Trophoblast cell (in vitro differentiated cells and primary cell): Measurements from ENCODE around the gene HOXB3.

Experiments
- DNase-seq, 2 donors: peaks; one replicate each; pipeline ENCODE4 v3.0.0-alpha.2; 2016
- H2AFZ ChIP-seq: 2 replicates; pipeline ENCODE4 v1.6.1; 2013; ENCODE audit warnings: low read length, moderate library complexity, mild to moderate bottlenecking; ENCODE audit not compliant: insufficient read depth, poor library complexity
- H2AK5ac ChIP-seq: 2 replicates; pipeline ENCODE4 v1.6.1; 2013; ENCODE audit warnings: mild to moderate bottlenecking, low read length
- H2BK120ac ChIP-seq: 2 replicates; pipeline ENCODE4 v1.6.1; 2013; ENCODE audit warnings: low read length, mild to moderate bottlenecking, moderate library complexity; ENCODE audit not compliant: insufficient read depth, poor library complexity
- H2BK12ac ChIP-seq: 2 replicates; pipeline ENCODE4 v1.6.1; 2013; ENCODE audit warnings: mild to moderate bottlenecking, low read length, moderate library complexity
- H2BK5ac ChIP-seq: 2 replicates; pipeline ENCODE4 v1.6.1; 2013; ENCODE audit warnings: low read length, low read depth, moderate library complexity, mild to moderate bottlenecking; ENCODE audit not compliant: poor library complexity
- H3K14ac ChIP-seq: 2 replicates; pipeline ENCODE4 v1.6.1; 2013; ENCODE audit warnings: mild to moderate bottlenecking, low read length
- H3K18ac ChIP-seq: 2 replicates; pipeline ENCODE4 v1.6.1; 2013; ENCODE audit warnings: mild to moderate bottlenecking, low read length
- H3K23ac ChIP-seq: 2 replicates; pipeline ENCODE4 v1.6.1; 2013; ENCODE audit warnings: low read length
- H3K27ac ChIP-seq: 2 replicates; pipeline ENCODE4 v1.5.1; 2013; ENCODE audit warnings: low read depth, mild to moderate bottlenecking, inconsistent platforms, low read length, moderate library complexity
- H3K27me3 ChIP-seq: 2 replicates; pipeline ENCODE4 v1.6.1; 2013; ENCODE audit warnings: inconsistent platforms, mild to moderate bottlenecking, low read length, moderate library complexity; ENCODE audit not compliant: insufficient read depth
- H3K36me3 ChIP-seq, 2 experiments: 1 replicate in 1 of 2; 2 replicates in 1 of 2; pipeline ENCODE4 v1.6.1; 2013; ENCODE audit warnings: low read length in 2 of 2, mild to moderate bottlenecking in 2 of 2, moderate library complexity in 1 of 2; ENCODE audit not compliant: insufficient read depth in 2 of 2, control insufficient read depth in 1 of 2
- H3K4ac ChIP-seq: 2 replicates; pipeline ENCODE4 v1.6.1; 2013; ENCODE audit warnings: low read depth, mild to moderate bottlenecking, low read length, moderate library complexity
- H3K4me1 ChIP-seq, 2 experiments: 1 replicate in 1 of 2; 2 replicates in 1 of 2; pipeline ENCODE4 v1.6.1; 2013; ENCODE audit warnings: low read length in 2 of 2, mild to moderate bottlenecking in 2 of 2, moderate library complexity in 1 of 2; ENCODE audit not compliant: insufficient read depth in 2 of 2, control insufficient read depth in 1 of 2
- H3K4me2 ChIP-seq: 2 replicates; pipeline ENCODE4 v1.6.1; 2013; ENCODE audit warnings: inconsistent platforms, mild to moderate bottlenecking, low read length, moderate library complexity
- H3K4me3 ChIP-seq: 2 replicates; pipeline ENCODE4 v1.5.1; 2013; ENCODE audit warnings: mild to moderate bottlenecking, low read depth, low read length, inconsistent platforms
- H3K79me1 ChIP-seq: one replicate; pipeline ENCODE4 v1.6.1; 2013; ENCODE audit warnings: low read length
- H3K79me2 ChIP-seq: 2 replicates; pipeline ENCODE4 v1.6.1; 2013; ENCODE audit warnings: low read length, mild to moderate bottlenecking; ENCODE audit not compliant: control insufficient read depth, insufficient read depth, poor library complexity
- H3K9ac ChIP-seq: 2 replicates; pipeline ENCODE4 v1.6.1; 2013; ENCODE audit warnings: mild to moderate bottlenecking, low read length
- H3K9me3 ChIP-seq: 2 replicates; pipeline ENCODE4 v1.6.1; 2013; ENCODE audit warnings: low read depth, mild to moderate bottlenecking, control low read depth, inconsistent platforms, low read length; ENCODE audit not compliant: insufficient read depth
- H4K12ac ChIP-seq: 2 replicates; pipeline ENCODE4 v1.6.1; 2013; ENCODE audit warnings: low read depth, mild to moderate bottlenecking, low read length, moderate library complexity
- H4K8ac ChIP-seq: 2 replicates; pipeline ENCODE4 v1.6.1; 2013; ENCODE audit warnings: low read depth, mild to moderate bottlenecking, low read length, moderate library complexity
- H4K91ac ChIP-seq: one replicate; pipeline ENCODE4 v1.6.1; 2013; ENCODE audit warnings: low read depth, mild to moderate bottlenecking, low read length, moderate library complexity
- WGBS: extraction: QIAGEN DNeasy Blood & Tissue Kit; methylation state at CpG from one replicate; pipeline ENCODE4 v1.1.7; 2013; ENCODE audit warnings: missing lambda C conversion rate; ENCODE audit not compliant: insufficient read length, insufficient coverage; ENCODE audit errors: extremely low coverage; 5-methylcytosine and 5-hydroxymethylcytosine counted together

Gene HOXB3

DNA sequence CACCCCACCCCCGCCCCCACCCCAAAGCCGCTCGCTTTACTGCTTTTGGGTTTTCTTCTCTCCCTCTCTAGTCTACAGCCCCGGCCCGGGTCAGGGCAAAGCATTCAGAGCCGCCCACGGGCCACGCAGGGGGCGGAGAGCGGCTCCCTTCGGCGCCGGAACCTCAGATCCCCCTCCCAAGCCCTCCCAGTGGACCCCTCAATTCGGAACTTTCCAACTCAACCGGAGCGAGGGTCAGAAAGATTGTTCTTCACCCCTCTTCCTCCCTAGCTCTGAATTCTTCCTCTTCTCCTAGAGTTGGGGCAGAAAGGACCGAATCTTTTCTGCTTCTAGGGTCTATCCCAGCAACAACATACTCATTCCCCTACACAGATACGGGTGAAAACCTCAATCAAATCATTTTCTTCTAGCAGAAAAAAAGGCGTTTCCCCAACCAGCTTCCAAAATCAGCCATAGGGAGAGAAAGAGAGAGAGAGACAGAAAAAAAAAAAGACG is 46.1 kb downstream of the HOXB3 start:
- Histone ChIP-seq H3K4me1 (peaks cover 10 to 32% of the 10 kb centered on the region in 2 experiments), H3K9me3 (no peaks in the 10 kb centered on the region), H2BK120ac (peak overlapping the region; percentile 83), H2BK5ac (peak overlapping the region; percentile 96), H4K8ac (peak overlapping the region; percentile 88), H3K79me2 (peaks cover 28% of the 10 kb centered on the region), H3K4me2 (peak overlapping the region; percentile 65), H2AFZ (peak overlapping the region; percentile 24), H3K27ac (peak overlapping the region; percentile 92), H4K91ac (peak overlapping the region; percentile 93), H3K9ac (peak overlapping the region; percentile 85), H3K4ac (peak overlapping the region; percentile 97), H3K4me3 (peak overlapping the region; percentile 82), H2BK12ac (peak overlapping the region; percentile 58), H3K79me1 (peaks cover 49% of the 10 kb centered on the region), H3K18ac (peak overlapping the region; percentile 92), H2AK5ac (peak overlapping the region; percentile 91), H3K27me3 (no peaks in the 10 kb centered on the region), H3K14ac (peak overlapping the region; percentile 84), H3K23ac (no peak overlapping the region), H4K12ac (peak overlapping the region; percentile 43), H3K36me3 (peaks cover 2 to 10% of the 10 kb centered on the region in 2 experiments)
- no peak for DNase-seq
- no CpG with 5 or more reads among the region's 20 CpGs for WGBS

DNA sequence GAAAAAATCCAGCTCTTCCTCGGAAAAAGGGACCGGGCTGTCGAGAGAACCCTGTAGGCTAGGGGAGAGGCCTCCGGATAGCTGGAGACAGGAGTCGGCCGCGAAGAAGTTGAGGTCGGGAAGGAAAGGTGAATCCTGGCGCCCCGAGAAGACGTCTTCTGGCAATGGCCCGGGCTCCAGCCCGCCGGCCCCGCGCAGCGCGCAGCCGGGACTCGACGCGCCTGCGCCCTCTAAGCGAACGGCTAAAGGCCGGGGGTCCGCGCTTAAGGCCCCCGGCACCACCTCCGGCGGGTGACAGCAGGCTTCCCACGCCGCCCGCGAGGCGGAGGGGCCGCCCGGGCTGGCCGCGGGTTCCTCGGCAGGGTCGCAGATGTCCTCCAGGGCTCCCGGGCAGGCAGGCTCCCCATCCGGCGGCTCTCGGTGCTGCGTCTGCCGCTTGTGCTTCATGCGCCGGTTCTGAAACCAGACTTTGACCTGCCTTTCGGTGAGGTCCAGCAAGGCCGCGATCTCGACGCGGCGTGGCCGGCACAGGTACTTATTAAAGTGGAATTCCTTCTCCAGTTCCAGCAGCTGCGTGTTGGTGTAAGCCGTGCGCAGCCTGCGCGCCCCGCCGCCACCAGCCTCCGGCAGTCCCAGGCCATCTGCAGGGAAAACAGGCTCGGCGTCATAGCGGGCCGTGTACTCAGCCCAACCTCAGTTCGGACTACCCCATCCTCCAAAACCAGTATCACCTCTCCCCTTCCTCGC is 46.8 kb downstream of the HOXB3 start:
- Histone ChIP-seq H2AFZ (peak overlapping the region; percentile 83), H3K4me2 (peak overlapping the region; percentile 65), H2BK12ac (peak overlapping the region; percentile 86), H3K23ac (no peak overlapping the region), H3K79me1 (peaks cover 49% of the 10 kb centered on the region), H3K36me3 (peaks cover 2 to 10% of the 10 kb centered on the region in 2 experiments), H2BK5ac (peak overlapping the region; percentile 91), H4K8ac (peak overlapping the region; percentile 88), H3K4ac (peak overlapping the region; percentile 97), H3K9ac (peak overlapping the region; percentile 83), H4K91ac (peak overlapping the region; percentile 83), H3K27me3 (no peaks in the 10 kb centered on the region), H3K79me2 (peaks cover 28% of the 10 kb centered on the region), H4K12ac (peak overlapping the region; percentile 73), H2AK5ac (peak overlapping the region; percentile 92), H3K4me3 (peak overlapping the region; percentile 82), H3K27ac (peak overlapping the region; percentile 92), H3K4me1 (peaks cover 10 to 29% of the 10 kb centered on the region in 2 experiments), H3K18ac (peak overlapping the region; percentile 97), H3K9me3 (no peaks in the 10 kb centered on the region), H3K14ac (peak overlapping the region; percentile 99), H2BK120ac (peak overlapping the region; percentile 78)
- no CpG with 5 or more reads among the region's 72 CpGs for WGBS
- DNase-seq = peak; percentile 63 to 82

DNA sequence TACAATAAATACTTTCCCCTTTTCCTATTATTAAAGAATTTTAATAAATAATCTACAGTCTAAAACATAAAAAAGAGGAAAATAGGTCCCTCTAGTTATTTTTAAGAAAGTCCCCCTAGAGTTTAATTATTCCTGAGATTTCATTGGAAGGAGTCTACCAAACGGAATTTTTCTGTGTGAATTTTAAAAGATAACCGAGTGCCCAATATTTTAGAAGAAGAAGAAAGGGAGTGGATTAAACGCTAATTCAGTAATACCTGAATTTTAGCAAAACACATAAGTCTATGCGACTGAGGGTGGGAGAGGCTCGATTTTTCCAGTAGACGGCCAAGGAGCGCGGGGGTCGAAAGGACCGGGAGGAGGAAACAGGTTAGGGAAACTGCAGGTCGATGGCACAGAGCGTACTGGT is 47.3 kb downstream of the HOXB3 start:
- Histone ChIP-seq H3K14ac (peak overlapping the region; percentile 99), H3K27ac (peak overlapping the region; percentile 94), H2AFZ (no peak overlapping the region), H3K79me1 (peaks cover 49% of the 10 kb centered on the region), H3K4me3 (peak overlapping the region; percentile 82), H2BK120ac (peak overlapping the region; percentile 78), H4K12ac (peak overlapping the region; percentile 65), H3K9ac (peak overlapping the region; percentile 83), H3K18ac (peak overlapping the region; percentile 97), H3K4ac (peak overlapping the region; percentile 97), H3K4me1 (peaks cover 10 to 25% of the 10 kb centered on the region in 2 experiments), H3K9me3 (no peaks in the 10 kb centered on the region), H3K36me3 (peaks cover 2 to 10% of the 10 kb centered on the region in 2 experiments), H4K8ac (peak overlapping the region; percentile 88), H3K79me2 (peaks cover 28% of the 10 kb centered on the region), H4K91ac (peak overlapping the region; percentile 83), H2BK5ac (peak overlapping the region; percentile 91), H3K27me3 (no peaks in the 10 kb centered on the region), H2BK12ac (peak overlapping the region; percentile 63), H3K4me2 (peak overlapping the region; percentile 86), H2AK5ac (peak overlapping the region; percentile 87), H3K23ac (no peak overlapping the region)
- DNase-seq = no peak
- no CpG with 5 or more reads among the region's 12 CpGs for WGBS

DNA sequence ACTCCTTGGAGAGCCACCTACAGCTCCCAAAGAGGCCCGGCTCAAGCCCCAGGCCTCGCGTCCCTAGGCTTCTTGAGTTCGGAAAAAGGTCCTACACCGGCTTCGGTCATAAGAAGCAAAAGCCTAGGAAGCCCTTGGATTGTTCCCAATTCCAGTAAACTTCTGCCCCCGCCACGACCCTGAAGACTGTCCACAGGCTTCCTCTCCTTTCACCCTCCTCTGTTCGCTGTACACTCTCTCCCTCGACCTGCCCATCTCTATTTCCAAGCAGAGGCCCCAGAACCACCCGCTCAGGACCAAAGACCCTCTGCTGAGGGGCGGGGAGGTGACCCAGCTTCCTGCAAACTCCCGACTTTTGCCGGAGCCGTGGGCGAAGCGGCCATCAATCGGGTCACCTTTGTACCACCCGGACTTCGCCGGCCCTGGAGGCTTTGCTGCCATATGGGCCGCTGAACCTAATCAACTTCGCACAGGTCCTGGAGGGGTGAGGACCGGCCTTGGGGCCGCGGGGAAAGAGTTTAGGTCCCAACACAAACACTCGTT is 47.9 kb downstream of the HOXB3 start:
- Histone ChIP-seq H3K4me1 (peaks cover 10 to 27% of the 10 kb centered on the region in 2 experiments), H4K8ac (peak overlapping the region; percentile 82), H3K14ac (peak overlapping the region; percentile 77), H3K9me3 (no peaks in the 10 kb centered on the region), H4K12ac (peak overlapping the region; percentile 97), H3K27me3 (no peaks in the 10 kb centered on the region), H3K27ac (peak overlapping the region; percentile 94), H2BK5ac (peak overlapping the region; percentile 99), H4K91ac (peak overlapping the region; percentile 80), H3K4ac (peak overlapping the region; percentile 61), H2AFZ (peak overlapping the region; percentile 61), H3K36me3 (peaks cover 2 to 10% of the 10 kb centered on the region in 2 experiments), H3K18ac (peak overlapping the region; percentile 99), H2AK5ac (peak overlapping the region; percentile 11), H3K4me2 (peak overlapping the region; percentile 86), H2BK120ac (peak overlapping the region; percentile 96), H3K79me2 (peaks cover 28% of the 10 kb centered on the region), H3K9ac (peak overlapping the region; percentile 90), H2BK12ac (peak overlapping the region; percentile 25), H3K4me3 (peak overlapping the region; percentile 72), H3K23ac (no peak overlapping the region), H3K79me1 (peaks cover 52% of the 10 kb centered on the region)
- no peak for DNase-seq
- WGBS = no CpG with 5 or more reads among the region's 27 CpGs
